ENCODE results near the gene METTL8.

- TF ChIP-seq POLR2A (IDR thresholded peaks at IDR 0.05; ENCODE audit: low read depth, low read length) (no peak), TAF1 (IDR thresholded peaks at IDR 0.05; ENCODE audit: low read depth, low read length) (no peak), POLR2AphosphoS5 (IDR thresholded peaks at IDR 0.05; ENCODE audit: low read depth, low read length) (no peak)
Measured at GRCh38 chr2:171322928-171323327, 110.9 kb downstream of the METTL8 start.

All from GM12891 (cell line).